ENCODE results near the gene ZNF584.
"Not testable (repeated sequence)": the region's sequence is repeated elsewhere in the genome, so short reads cannot be mapped to it uniquely, and the experiment has no call there.

Gene ZNF584

GRCh38 chr19:58408152-58409009, at the start of gene ZNF584:
ZNF584 (plus strand) TSS chr19:58408649; CDS start chr19:58409148, 499 bp downstream.
- peak; percentile 91 to 94 for DNase-seq

- DNase-seq = peak; percentile 32 to 42
Measured at GRCh38 chr19:58361900-58362271, 46.6 kb upstream of the ZNF584 start.

DNA sequence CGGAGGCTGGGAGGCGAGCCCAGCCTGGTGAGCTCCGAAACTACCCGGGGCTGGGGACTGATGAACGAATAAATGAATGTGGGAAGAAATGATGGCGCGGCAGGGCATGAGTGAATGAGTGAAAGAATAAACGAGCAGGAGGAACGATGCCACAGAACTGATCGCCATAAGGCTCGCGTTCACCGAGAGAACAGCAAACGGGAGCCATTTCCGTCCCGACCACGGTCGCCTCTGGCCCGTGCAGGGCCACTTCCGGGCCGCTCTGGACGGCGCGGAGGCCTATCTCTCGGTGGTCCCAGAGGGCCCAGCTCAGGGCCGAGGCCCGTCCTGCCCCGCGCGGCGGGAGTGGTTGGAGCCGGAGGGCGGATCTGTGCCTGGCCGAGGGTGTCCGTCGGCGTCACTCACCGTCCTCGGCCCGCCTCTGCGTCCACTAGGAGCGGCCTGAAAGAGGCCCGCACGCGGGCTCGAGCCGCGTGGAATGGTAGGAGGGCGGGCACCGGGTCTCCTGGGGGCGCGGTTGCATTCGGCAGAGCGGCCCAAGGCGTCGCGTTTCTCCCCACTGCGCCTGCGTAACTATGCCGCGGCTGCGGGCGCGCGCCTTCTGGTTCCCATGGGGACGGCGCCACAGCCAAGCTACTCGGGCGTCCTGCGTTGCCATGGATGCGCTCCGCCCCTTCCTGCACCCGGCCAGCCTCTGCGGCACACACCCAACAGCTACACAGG, 46.0 kb upstream of the ZNF584 start, which contains the start of gene ZNF497:
Gene ZNF497, minus strand, starts transcription at position 480 of the 723 bp plus-strand sequence. CDS start 5,116 bp downstream, outside the sequence.
- DNase-seq = peak; percentile 93 to 96

GRCh38 chr19:58364146-58364545, 44.3 kb upstream of the ZNF584 start:
- DNase-seq = no peak

DNA sequence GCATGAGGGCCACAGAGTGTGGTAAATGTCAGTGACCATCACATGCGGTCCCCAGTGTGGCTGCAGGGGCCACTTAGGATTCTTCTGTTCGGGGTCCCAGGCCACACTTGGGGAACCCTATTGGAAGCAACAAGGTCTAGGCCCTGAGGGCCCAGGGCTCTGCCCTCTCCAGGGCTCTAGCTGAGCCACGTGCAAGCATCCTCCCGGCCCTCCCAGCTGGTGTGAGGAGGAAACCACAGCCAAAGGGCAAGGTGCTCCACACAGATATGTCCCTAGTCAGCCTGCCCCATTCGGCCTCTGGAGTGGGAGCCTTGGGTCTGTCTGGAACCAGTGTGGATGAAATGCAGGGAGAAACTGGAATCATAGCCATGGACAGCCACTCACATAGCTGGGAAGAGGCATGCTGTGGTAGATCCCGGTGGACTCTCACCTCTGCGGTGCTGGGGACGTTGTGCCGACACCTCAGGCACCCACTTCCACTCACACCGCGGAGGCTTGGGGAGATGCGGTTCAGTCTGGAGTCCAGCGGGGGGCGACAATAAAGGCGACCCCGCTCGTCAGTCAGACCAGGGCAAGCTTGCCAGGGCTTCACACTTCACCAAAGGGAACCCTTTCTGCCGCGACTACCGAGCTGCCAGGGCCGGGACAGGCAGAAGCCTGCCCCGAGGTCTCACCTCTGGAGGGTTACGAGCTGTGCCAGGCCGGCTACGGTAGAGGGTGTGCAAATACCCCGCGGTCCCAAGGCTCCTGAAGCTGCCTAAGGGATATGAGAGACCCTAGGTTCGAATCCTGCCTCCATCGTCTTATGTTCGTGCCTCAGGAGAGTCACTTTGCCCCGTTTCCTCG, 41.6 kb upstream of the ZNF584 start:
- DNase-seq = no peak

GRCh38 chr19:58367698-58368454, 40.6 kb upstream of the ZNF584 start:
- no peak for DNase-seq

GRCh38 chr19:58368561-58369360, 39.7 kb upstream of the ZNF584 start:
- DNase-seq = no peak

- DNase-seq = no peak
Measured at GRCh38 chr19:58372311-58373133, 35.9 kb upstream of the ZNF584 start.

DNA sequence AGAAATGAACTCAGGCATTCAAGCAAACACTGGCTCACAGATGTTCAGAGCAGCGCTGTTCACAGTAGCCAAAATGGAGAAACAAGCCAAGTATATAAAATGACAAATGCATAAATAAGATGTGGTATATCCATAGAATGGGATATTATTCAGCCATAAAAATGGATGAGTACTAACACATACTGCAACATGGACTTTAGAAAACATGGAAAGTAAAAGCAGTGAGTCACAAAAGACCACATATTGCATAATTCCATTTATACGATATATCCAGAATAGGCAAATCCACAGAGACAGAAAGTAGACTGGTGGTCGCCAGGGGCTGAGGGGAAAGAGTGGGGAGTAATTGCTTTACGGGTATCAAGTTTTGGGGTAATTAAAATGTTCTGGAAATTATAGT, 34.2 kb upstream of the ZNF584 start:
- no peak for DNase-seq

DNA sequence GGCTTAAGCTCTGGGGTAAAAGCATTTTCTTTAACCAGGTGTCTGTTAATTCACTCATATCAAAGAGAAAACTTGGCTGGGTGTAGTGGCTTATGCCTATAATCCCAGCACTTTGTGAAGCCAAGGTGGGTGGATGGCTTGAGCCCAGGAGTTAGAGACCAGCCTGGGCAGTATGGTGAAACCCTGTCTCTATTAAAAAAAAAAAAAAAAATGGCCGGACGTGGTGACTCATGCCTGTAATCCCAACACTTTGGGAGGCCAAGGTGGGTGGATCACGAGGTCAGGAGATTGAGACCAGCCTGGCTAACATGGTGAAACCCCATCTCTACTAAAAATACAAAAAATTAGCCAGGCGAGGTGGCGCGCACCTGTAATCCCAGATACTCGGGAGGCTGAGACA, 31.7 kb upstream of the ZNF584 start:
- not testable (repeated sequence) for DNase-seq

DNA sequence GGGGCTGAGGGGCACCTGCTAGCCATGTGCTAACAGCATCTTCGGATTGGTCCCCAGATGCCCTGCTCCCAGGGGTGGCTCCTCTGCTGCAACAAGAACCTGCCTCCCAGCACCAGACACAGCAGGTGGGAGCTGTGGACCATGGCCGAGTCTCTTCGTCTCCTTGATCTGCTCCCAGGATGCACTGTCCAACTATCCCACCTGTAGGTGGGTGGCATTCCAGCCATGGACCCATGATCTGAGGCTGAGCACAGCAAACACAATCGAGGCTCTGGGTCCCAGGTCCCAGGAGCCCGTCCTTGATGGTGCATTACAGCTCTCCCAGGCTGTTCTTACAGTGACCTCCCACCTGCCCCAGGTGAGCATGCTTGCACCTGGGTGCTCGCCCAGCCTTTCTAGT, 29.2 kb upstream of the ZNF584 start:
- no peak for DNase-seq

DNA sequence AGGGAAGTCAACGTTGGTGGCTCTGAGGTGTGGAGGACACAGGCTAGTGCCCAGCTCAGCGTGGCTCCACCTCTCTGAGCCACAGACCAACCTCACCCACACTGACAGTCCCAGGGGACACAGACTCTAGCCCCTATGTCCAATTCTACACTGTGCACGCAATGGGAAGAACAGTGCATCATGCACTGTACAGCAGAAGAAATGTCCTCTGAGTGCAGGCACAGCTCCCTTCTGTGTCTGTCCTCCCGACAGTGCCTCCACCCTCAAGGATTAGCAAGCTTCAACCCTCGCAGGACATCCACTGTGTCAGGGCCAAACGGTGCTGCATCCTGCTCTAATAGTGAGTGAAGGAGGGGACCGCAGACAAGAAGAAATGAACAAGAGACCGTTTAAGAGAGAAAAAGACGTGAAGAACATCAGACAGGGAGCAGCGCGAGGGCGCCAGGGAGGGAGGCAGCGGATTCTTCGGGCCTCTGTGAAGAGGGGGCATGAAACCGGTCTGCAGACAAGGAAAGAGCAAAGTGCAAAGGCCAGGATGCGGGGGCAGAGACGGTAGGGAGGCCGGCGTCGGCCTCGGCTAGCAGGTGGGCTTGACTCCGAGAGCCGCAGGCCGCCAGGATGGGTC, 28.3 kb upstream of the ZNF584 start:
- DNase-seq = no peak

DNA sequence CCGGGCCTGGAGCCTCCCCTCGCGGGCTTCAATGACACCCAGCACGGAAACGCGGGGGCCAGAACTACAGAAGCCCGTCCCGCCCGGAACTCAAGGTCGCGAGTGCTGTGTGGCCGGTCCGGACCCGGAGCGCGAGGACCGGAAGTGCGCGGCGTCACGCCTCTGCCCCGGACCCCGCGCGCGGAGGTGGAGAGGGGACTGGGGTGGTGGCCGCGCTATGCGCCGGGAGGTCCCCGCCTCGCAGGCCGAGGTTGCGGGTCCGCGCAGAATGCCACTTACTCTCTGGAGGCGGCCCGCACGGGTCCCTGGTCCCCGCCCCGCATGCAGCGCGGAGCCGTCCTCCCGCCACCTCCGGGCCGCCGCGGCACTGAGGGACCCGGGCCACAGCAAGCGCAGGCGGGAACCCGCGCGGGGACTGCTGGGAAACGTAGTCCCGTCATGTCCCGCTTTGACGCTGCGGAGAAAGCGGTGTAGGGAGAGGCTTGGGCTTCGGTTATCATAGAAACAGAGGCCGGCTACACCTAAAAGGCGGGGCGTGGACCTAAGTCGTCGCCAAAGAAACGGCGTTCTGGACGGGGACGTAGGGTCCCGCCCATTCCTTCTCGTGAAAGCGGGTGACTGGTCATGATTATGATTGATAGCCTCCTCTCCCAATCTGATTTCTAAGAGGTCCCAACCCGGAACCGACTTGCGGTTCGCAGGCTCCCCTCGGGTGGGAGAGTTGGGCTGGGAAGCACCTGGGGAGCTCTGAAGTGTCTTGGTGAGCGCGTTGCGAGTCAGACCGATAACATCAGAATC, 27.6 kb upstream of the ZNF584 start, which contains the start of gene ZNF837:
Gene ZNF837, minus strand, starts transcription at position 369 of the 798 bp plus-strand sequence. CDS start 11,698 bp downstream, outside the sequence.
- DNase-seq = peak; percentile 90 to 94

- no peak for DNase-seq
Measured at GRCh38 chr19:58381460-58382212, 26.8 kb upstream of the ZNF584 start.

DNA sequence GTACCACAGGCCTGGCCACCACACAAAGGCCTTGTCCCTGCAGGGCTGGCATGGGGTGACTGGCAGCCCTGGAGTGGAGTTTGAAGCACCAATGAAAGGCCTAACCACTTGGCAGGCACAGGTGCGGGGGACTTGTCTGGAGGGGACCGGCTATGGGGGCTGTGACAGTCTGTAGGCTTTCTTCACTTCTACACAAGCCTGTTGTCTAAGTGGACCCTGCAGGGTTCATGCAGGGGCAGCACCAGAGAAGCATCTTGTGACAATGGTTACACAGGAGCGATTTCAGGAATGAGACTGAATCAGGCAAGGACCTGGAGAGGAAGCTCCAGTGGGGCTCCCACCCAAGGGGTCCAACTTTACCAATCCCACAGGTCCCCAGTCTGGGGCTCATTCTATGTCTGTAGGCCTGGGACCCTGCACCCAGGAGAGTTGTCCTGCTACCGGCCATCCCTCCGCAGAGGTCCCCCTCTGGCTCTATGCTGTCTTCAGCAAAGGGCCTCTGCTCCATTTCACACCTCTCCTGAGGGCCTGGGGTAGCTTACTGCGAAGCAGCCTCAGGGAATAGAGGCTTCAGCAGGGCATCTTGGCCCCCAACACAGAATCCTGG, 25.3 kb upstream of the ZNF584 start:
- no peak for DNase-seq

- no peak for DNase-seq
Measured at GRCh38 chr19:58385313-58385890, 23.0 kb upstream of the ZNF584 start.

DNA sequence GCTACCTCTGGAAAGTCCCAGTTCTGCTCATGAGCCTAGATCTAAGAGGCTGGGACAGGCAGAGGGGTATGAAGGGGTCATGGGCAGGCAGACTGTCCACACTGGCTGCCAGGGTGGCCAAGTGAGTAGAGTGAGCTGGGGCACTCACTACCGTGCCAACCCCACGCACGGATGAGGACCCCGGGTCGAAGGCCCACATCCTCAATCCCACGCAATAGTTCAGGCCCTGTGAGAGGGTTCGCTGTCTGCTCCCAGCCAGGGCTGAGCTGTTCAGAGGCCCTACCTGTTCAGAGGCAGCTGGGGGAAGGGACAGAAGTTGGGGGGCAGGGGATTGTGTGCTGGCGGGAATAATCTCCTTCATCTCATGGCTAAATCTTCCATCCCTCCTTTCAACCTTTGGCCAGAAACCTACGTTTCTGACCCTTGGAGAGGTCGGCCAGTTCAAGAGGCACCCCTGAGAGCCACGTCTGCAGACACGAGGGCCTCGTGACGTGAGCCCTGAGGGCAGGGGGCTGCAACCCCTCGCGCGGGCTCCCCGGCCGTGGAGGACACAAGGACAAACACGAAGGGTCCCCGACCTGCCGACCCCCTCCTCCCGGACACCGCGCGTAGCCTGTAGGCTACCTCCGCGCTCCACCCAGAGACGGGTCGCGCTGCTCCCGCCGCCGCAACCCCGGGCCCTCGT, 22.4 kb upstream of the ZNF584 start:
- no peak for DNase-seq
